Endothelial cell of umbilical vein (primary cell): ENCODE measurements around the gene FRMD4A. TPM values are rescaled to one million over a fixed set of nuclear protein-coding genes. Genes with fewer than 3 reads are reported as not detected.

Source experiments
- BruUV-seq: library from RNA; stranded (reverse); fragments of 400-500 nt; replicated peaks from 2 replicates; lab custom pipeline; 2021; lab: Mats Ljungman, UMichigan
- CTCF ChIA-PET: fragments of 300-600, 350-600 bp; sonication (Branson Sonifier 250); formaldehyde crosslinking; loops from one replicate; lab custom pipeline; 2021; ENCODE audit warnings: antibody characterized with exemption, inconsistent platforms; lab: Charles Lee
- POLR2A ChIA-PET: fragments of 300-600, 350-600 bp; sonication (Branson Sonifier 250); formaldehyde crosslinking; loops from one replicate; lab custom pipeline; 2021; ENCODE audit warnings: antibody characterized with exemption, inconsistent platforms; lab: Charles Lee
- DNase-seq: peaks from one replicate; pipeline ENCODE4 v3.0.0-alpha.2; 2011; ENCODE audit warnings: low read depth, low spot score
- FAIRE-seq: peaks from 2 replicates; lab custom pipeline; 2011; peaks lifted over from hg19 to GRCh38; lab: Jason Lieb, UNC
- H2AFZ ChIP-seq: 2 replicates; pipeline ENCODE4 v1.6.0; 2012; ENCODE audit warnings: low read depth, low read length, control low read depth, inconsistent platforms
- H3K27ac ChIP-seq: 2 replicates; pipeline ENCODE4 v1.5.1; 2011; ENCODE audit warnings: low read depth, mild to moderate bottlenecking, control low read depth, low read length, moderate library complexity; ENCODE audit not compliant: insufficient read depth
- H3K27me3 ChIP-seq, 2 experiments: 2 replicates each; pipeline versions ENCODE4 v1.6.0 to v1.6.1; 2011; ENCODE audit warnings: low read length in 2 of 2, mixed read lengths in 1 of 2; ENCODE audit not compliant: control insufficient read depth in 2 of 2, insufficient read depth in 2 of 2
- H3K36me3 ChIP-seq, 2 experiments: 2 replicates in 1 of 2; 3 replicates in 1 of 2; pipeline ENCODE4 v1.5.1; 2011; ENCODE audit warnings: low read length in 2 of 2, mild to moderate bottlenecking in 1 of 2, moderate library complexity in 1 of 2; ENCODE audit not compliant: control insufficient read depth in 2 of 2, insufficient read depth in 2 of 2; ENCODE audit errors: extremely low read depth in 1 of 2
- H3K4me1 ChIP-seq: 3 replicates; pipeline ENCODE4 v1.5.1; 2011; ENCODE audit warnings: mild to moderate bottlenecking, low read length; ENCODE audit not compliant: control insufficient read depth, insufficient read depth; ENCODE audit errors: extremely low read depth
- H3K4me2 ChIP-seq: 2 replicates; pipeline ENCODE4 v1.6.1; 2011; ENCODE audit warnings: low read length, control low read depth, mixed read lengths; ENCODE audit not compliant: insufficient read depth
- H3K4me3 ChIP-seq, 3 experiments: fragments of 200-600 bp in 1 of 3; sonication (generic), shearing (Covaris generic) in 1 of 3; replicated peaks in 1 of 3; 2 replicates each; pipeline ENCODE4 v1.5.1; 2011 to 2016; ENCODE audit warnings: control low read depth in 3 of 3, low read length in 3 of 3, mild to moderate bottlenecking in 2 of 3, inconsistent platforms in 1 of 3, low read depth in 1 of 3, moderate library complexity in 1 of 3; ENCODE audit not compliant: insufficient read depth in 1 of 3
- H3K79me2 ChIP-seq: 2 replicates; pipeline ENCODE4 v1.6.0; 2012; ENCODE audit warnings: low read length, inconsistent platforms; ENCODE audit not compliant: control insufficient read depth, insufficient read depth
- H3K9ac ChIP-seq: replicated peaks from 2 replicates; pipeline ENCODE3; 2011; ENCODE audit warnings: low read length, control low read depth; ENCODE audit not compliant: insufficient read depth; ENCODE audit errors: extremely low read depth
- H3K9me1 ChIP-seq: replicated peaks from 3 replicates; pipeline ENCODE4 v1.6.0; 2011; ENCODE audit warnings: mild to moderate bottlenecking, low read length; ENCODE audit not compliant: control insufficient read depth, insufficient read depth; ENCODE audit errors: extremely low read depth
- H3K9me3 ChIP-seq: replicated peaks from 2 replicates; pipeline ENCODE4 v1.5.1; 2012; ENCODE audit warnings: low read length, inconsistent platforms; ENCODE audit not compliant: control insufficient read depth, insufficient read depth
- H4K20me1 ChIP-seq: replicated peaks from 2 replicates; pipeline ENCODE3; 2011; ENCODE audit warnings: mild to moderate bottlenecking, low read length; ENCODE audit not compliant: control insufficient read depth, insufficient read depth; ENCODE audit errors: extremely low read depth
- EZH2 ChIP-seq: IDR thresholded peaks from 2 replicates; pipeline ENCODE4 v1.6.1; 2012; ENCODE audit warnings: borderline replicate concordance, low read depth, mild to moderate bottlenecking, moderate library complexity, low read length, inconsistent platforms; ENCODE audit not compliant: severe bottlenecking
- FOS ChIP-seq: IDR thresholded peaks from 2 replicates; pipeline ENCODE4 v1.6.1; 2011; ENCODE audit warnings: mild to moderate bottlenecking, low read length, moderate library complexity, borderline replicate concordance; ENCODE audit not compliant: insufficient read depth
- GATA2 ChIP-seq: IDR thresholded peaks from 2 replicates; pipeline ENCODE4 v1.7.0; 2011; ENCODE audit warnings: low read depth, mild to moderate bottlenecking, moderate library complexity, mixed read lengths, low read length; ENCODE audit not compliant: insufficient read length, insufficient read depth
- JUN ChIP-seq: IDR thresholded peaks from 2 replicates; pipeline ENCODE4 v1.6.1; 2011; ENCODE audit warnings: borderline replicate concordance, low read depth; ENCODE audit not compliant: insufficient read length, insufficient read depth
- MYC ChIP-seq: IDR thresholded peaks from one replicate; pipeline ENCODE4 v1.6.1; 2011; ENCODE audit warnings: mild to moderate bottlenecking, low read depth, low read length
- POLR2A ChIP-seq: IDR thresholded peaks from 2 replicates; pipeline ENCODE4 v1.6.1; 2012; ENCODE audit warnings: low read depth, mild to moderate bottlenecking, control low read depth, low read length
- POLR2AphosphoS5 ChIP-seq: IDR thresholded peaks from 2 replicates; pipeline ENCODE4 v1.6.1; 2012; ENCODE audit warnings: low read depth, mild to moderate bottlenecking, control low read depth, low read length, moderate library complexity; ENCODE audit not compliant: insufficient read depth
- dilution Hi-C: fragments of 300-500 bp; cut with MboI; formaldehyde crosslinking; loops from one replicate; pipeline ENCODE4 v1.15.0; 2019; ENCODE audit warnings: low sequenced_read_pairs; ENCODE audit not compliant: extremely low pct_ligation_motif_present
- intact Hi-C: fragments of 100-400 bp; cut with micrococcal nuclease; formaldehyde crosslinking; loops from one replicate; pipeline ENCODE4 v1.10.0; 2022
- polyA plus RNA-seq, 4 experiments: library from polyadenylated mRNA; depleted of rRNA in 3 of 4; stranded (reverse) in 3 of 4; unstranded in 1 of 4; fragments of >200 nt; gene quantifications; 2 replicates each; pipeline versions ENCODE4 v1.2.1 to v1.2.3, GENCODE V29; 2011 to 2012; ENCODE audit warnings: missing spikeins in 1 of 4
- total RNA-seq: library from RNA; stranded (reverse); gene quantifications from 2 replicates; pipeline ENCODE4 v1.2.3, GENCODE V29; 2021
- TF ChIP-seq, protein P1 (sequence below): IDR thresholded peaks from 2 replicates; pipeline ENCODE4 v1.6.1; 2011; ENCODE audit not compliant: insufficient read depth, insufficient read length
- TF ChIP-seq, protein P2 (sequence below), 2 donors: IDR thresholded peaks; 1 replicate in 1 of 2; 2 replicates in 1 of 2; pipeline ENCODE4 v1.5.1; 2011; ENCODE audit warnings: low read length in 2 of 2, mild to moderate bottlenecking in 2 of 2, moderate library complexity in 2 of 2, control low read depth in 1 of 2, inconsistent platforms in 1 of 2, low read depth in 1 of 2; ENCODE audit not compliant: insufficient read depth in 1 of 2; ENCODE audit errors: extremely low read depth in 1 of 2

The FRMD4A gene
- total and polyA plus RNA-seq, 2 donors (not counting 3 experiments of a cell fraction or from before 2014, with no cell fraction given): 123 to 148 TPM

DNA sequence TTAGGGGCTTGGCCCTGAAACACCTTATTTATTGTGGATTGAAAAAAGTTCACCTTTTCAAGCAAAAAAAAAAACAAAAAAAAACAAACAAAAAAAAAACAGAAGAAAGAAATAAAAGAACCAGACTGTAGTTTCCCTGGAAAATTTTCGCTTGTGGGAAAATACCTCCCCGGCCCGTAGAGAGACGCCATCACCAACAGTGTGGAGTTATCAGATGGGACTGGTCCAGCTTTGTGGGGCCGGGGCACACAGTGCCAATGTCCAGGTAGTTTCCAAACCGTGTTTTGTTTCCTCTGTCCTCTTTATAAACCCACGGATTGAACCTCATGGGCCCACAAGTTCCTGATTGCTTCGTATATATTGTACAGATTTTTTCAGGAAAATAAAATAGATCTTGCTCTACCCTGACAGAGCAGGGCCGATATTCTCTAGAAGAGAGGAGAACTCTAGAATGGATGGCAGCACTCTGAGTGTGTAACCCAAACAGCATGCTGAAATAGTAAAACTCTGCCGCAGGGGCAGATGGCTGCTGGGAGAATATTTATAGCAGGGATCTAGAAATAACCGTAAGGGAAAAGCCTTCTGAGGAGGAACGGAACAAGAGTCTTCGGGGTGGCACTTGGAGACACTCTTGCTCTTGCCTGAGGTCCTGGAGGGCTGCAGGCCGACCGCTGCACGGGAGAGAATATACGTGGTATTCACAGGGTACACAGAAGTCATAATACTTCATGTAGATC, 241.0 kb downstream of the FRMD4A start:
- no peaks in the 10 kb centered on the region for H3K36me3 ChIP-seq
- H3K27ac ChIP-seq: no peak overlapping the region
- H3K9me1 ChIP-seq: no peaks in the 10 kb centered on the region
- DNase-seq: no peak
- dilution Hi-C loops (no loop called here), intact Hi-C loops (loop anchor here (2.0 kb wide), 1 partner anchor 15 kb away; no protein-coding TSS in a partner anchor)
- peaks cover 6% of the 10 kb centered on the region for H3K4me1 ChIP-seq
- H3K4me2 ChIP-seq: no peak overlapping the region
- TF ChIP-seq GATA2: no peak
- no peak for TF ChIP-seq POLR2AphosphoS5
- TF ChIP-seq FOS: no peak
- TF ChIP-seq MYC: no peak
- no peak for TF ChIP-seq POLR2A
- TF ChIP-seq, protein P1, sequence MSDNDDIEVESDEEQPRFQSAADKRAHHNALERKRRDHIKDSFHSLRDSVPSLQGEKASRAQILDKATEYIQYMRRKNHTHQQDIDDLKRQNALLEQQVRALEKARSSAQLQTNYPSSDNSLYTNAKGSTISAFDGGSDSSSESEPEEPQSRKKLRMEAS: no peak
- no peak for TF ChIP-seq EZH2
- TF ChIP-seq, protein P2, sequence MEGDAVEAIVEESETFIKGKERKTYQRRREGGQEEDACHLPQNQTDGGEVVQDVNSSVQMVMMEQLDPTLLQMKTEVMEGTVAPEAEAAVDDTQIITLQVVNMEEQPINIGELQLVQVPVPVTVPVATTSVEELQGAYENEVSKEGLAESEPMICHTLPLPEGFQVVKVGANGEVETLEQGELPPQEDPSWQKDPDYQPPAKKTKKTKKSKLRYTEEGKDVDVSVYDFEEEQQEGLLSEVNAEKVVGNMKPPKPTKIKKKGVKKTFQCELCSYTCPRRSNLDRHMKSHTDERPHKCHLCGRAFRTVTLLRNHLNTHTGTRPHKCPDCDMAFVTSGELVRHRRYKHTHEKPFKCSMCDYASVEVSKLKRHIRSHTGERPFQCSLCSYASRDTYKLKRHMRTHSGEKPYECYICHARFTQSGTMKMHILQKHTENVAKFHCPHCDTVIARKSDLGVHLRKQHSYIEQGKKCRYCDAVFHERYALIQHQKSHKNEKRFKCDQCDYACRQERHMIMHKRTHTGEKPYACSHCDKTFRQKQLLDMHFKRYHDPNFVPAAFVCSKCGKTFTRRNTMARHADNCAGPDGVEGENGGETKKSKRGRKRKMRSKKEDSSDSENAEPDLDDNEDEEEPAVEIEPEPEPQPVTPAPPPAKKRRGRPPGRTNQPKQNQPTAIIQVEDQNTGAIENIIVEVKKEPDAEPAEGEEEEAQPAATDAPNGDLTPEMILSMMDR (IDR thresholded peaks at IDR 0.05; ENCODE audit: extremely low read depth in 1 of 2, insufficient read depth in 1 of 2, low read depth in 1 of 2, low read length in 2 of 2): no peak
- TF ChIP-seq JUN: no peak
- H3K9me3 ChIP-seq: no peaks in the 10 kb centered on the region
- H4K20me1 ChIP-seq: no peaks in the 10 kb centered on the region
- no peak overlapping the region for H3K4me3 ChIP-seq
- no peak overlapping the region for H3K9ac ChIP-seq
- no peaks in the 10 kb centered on the region for H3K79me2 ChIP-seq
- H2AFZ ChIP-seq: no peak overlapping the region
- ChIA-PET POLR2A (no interaction called here), CTCF (interaction anchor here (1.2 to 1.3 kb wide), 2 partner anchors 8 to 51 kb away, joined by 3 to 5 read pairs; no protein-coding TSS in a partner anchor)
- no peaks in the 10 kb centered on the region for H3K27me3 ChIP-seq
- FAIRE-seq: no peak
- no TSS peak for BruUV-seq
